Activated B cell treated with CpG ODN at 0.5 μM for 24 hours (primary cell): ENCODE data around the gene AP2M1. TPM values are rescaled to one million over a fixed set of nuclear protein-coding genes. Genes with fewer than 3 reads are reported as not detected.
"Not testable (repeated sequence)": the region's sequence is repeated elsewhere in the genome, so short reads cannot be mapped to it uniquely, and the experiment has no call there.

Source experiments
- ATAC-seq: fragments of 200-7000 bp; cut with Tn5 transposase; one replicate; pipeline ENCODE4 v1.10.0; 2021; ENCODE audit warnings: low read depth, mild to moderate bottlenecking, moderate library complexity
- CTCF ChIA-PET: fragments of 350-600 bp; sonication (Branson Sonifier 250); formaldehyde crosslinking; loops from one replicate; lab custom pipeline; 2021; ENCODE audit warnings: antibody characterized with exemption; lab: Charles Lee
- POLR2A ChIA-PET: fragments of 350-600 bp; sonication (Branson Sonifier 250); formaldehyde crosslinking; loops from one replicate; lab custom pipeline; 2021; ENCODE audit warnings: antibody characterized with exemption; lab: Charles Lee
- DNase-seq: peaks from one replicate; pipeline ENCODE4 v3.0.0; 2022
- H3K27ac Mint-ChIP-seq: one replicate; pipeline ENCODE4 v1.8.0; 2020; ENCODE audit warnings: mixed read lengths
- H3K27me3 Mint-ChIP-seq: one replicate; pipeline ENCODE4 v1.8.0; 2021; ENCODE audit warnings: mixed read lengths
- H3K36me3 Mint-ChIP-seq: one replicate; pipeline ENCODE4 v1.8.0; 2021; ENCODE audit warnings: low read depth, mixed read lengths
- H3K4me1 Mint-ChIP-seq: one replicate; pipeline ENCODE4 v1.8.0; 2021; ENCODE audit warnings: mixed read lengths
- H3K4me3 Mint-ChIP-seq: one replicate; pipeline ENCODE4 v1.8.0; 2020; ENCODE audit warnings: mild to moderate bottlenecking, mixed read lengths
- H3K9me3 Mint-ChIP-seq: one replicate; pipeline ENCODE4 v1.8.0; 2020; ENCODE audit warnings: mixed read lengths
- CTCF ChIP-seq: fragments of 200-600 bp; IDR thresholded peaks from one replicate; pipeline ENCODE4 v1.8.0; 2022; ENCODE audit warnings: antibody characterized with exemption, mild to moderate bottlenecking
- intact Hi-C: fragments of 100-400 bp; cut with micrococcal nuclease; formaldehyde crosslinking; loops from one replicate; pipeline ENCODE4 v1.15.1; 2024
- total RNA-seq: library from RNA; stranded (reverse); gene quantifications from 2 replicates; pipeline ENCODE4 v1.2.3, GENCODE V29; 2022

The AP2M1 gene
- total RNA-seq, 1 donor from 2014 or later: 169 TPM

GRCh38 chr3:184145751-184146270, 28.8 kb upstream of the AP2M1 start:
- POLR2A ChIA-PET: no interaction called here
- Mint-ChIP-seq H3K4me1 (peaks cover 12% of the 10 kb centered on the region), H3K9me3 (no peaks in the 10 kb centered on the region), H3K27me3 (no peaks in the 10 kb centered on the region), H3K36me3 (peaks cover 56% of the 10 kb centered on the region), H3K4me3 (no peak overlapping the region), H3K27ac (no peak overlapping the region)
- CTCF ChIA-PET: interaction anchor here (0.7 to 1.3 kb wide), 4 partner anchors 10 to 142 kb away, joined by 3 to 5 read pairs (median 4); partner anchors contain the start of genes DVL3 and EEF1AKMT4
- no peak for TF ChIP-seq CTCF
- intact Hi-C loops: loop anchor here (1.0 kb wide), 2 partner anchors 104 to 143 kb away; no protein-coding TSS in a partner anchor
- ATAC-seq (no peak), DNase-seq (no peak)

GRCh38 chr3:184148076-184148475, 26.6 kb upstream of the AP2M1 start:
- Mint-ChIP-seq H3K36me3 (peaks cover 34% of the 10 kb centered on the region), H3K27me3 (no peaks in the 10 kb centered on the region), H3K27ac (no peak overlapping the region), H3K9me3 (no peaks in the 10 kb centered on the region), H3K4me3 (no peak overlapping the region), H3K4me1 (peaks cover 12% of the 10 kb centered on the region)
- CTCF ChIA-PET: no interaction called here
- TF ChIP-seq CTCF: no peak
- ATAC-seq: no peak
- intact Hi-C loops: no loop called here
- no peak for DNase-seq
- POLR2A ChIA-PET: no interaction called here

GRCh38 chr3:184149123-184149522, 25.5 kb upstream of the AP2M1 start:
- ATAC-seq: no peak
- POLR2A ChIA-PET: no interaction called here
- Mint-ChIP-seq H3K4me3 (no peak overlapping the region), H3K27me3 (no peaks in the 10 kb centered on the region), H3K36me3 (peaks cover 23% of the 10 kb centered on the region), H3K4me1 (peaks cover 9% of the 10 kb centered on the region), H3K27ac (no peak overlapping the region), H3K9me3 (no peaks in the 10 kb centered on the region)
- no peak for DNase-seq
- CTCF ChIA-PET: no interaction called here
- no peak for TF ChIP-seq CTCF
- intact Hi-C loops: no loop called here

- H3K27ac Mint-ChIP-seq, H3K9me3 Mint-ChIP-seq, H3K27me3 Mint-ChIP-seq, CTCF ChIA-PET, ATAC-seq, DNase-seq, H3K4me3 Mint-ChIP-seq, intact Hi-C loops, H3K4me1 Mint-ChIP-seq: not testable (repeated sequence)
- H3K36me3 Mint-ChIP-seq: peaks cover 17% of the 10 kb centered on the region
- POLR2A ChIA-PET: interaction anchor here (1.2 kb wide), 1 partner anchor 15 kb away, joined by 4 read pairs; the partner anchor contains the start of gene EIF2B5
Observed at GRCh38 chr3:184149770-184150169, 24.9 kb upstream of the AP2M1 start.

GRCh38 chr3:184154885-184155643, 19.6 kb upstream of the AP2M1 start, which contains the start of gene DVL3:
DVL3 (plus strand) TSS chr3:184155377; CDS start chr3:184155636, 259 bp downstream.
- POLR2A ChIA-PET: interaction anchor here (0.7 to 2.1 kb wide), 4 partner anchors 20 to 207 kb away, joined by 4 to 10 read pairs (median 5); partner anchors contain the start of genes ABCF3 and EIF2B5

More at GRCh38 chr3:184154885-184155643, 19.6 kb upstream of the AP2M1 start, which contains the start of gene DVL3:
- peaks cover 5% of the 10 kb centered on the region for H3K36me3 Mint-ChIP-seq
- intact Hi-C loops: loop anchor here (1.0 kb wide), 4 partner anchors 19 to 138 kb away; partner anchors contain the start of genes ABCC5, AP2M1 and EIF2B5
- peak within 1 kb of the TSS; percentile 77 for H3K27ac Mint-ChIP-seq
- peaks cover 25% of the 10 kb centered on the region for H3K4me1 Mint-ChIP-seq
- no peaks in the 10 kb centered on the region for H3K27me3 Mint-ChIP-seq
- peak; percentile 70 for DNase-seq
- peak; percentile 80 for ATAC-seq
- no peaks in the 10 kb centered on the region for H3K9me3 Mint-ChIP-seq
- CTCF ChIA-PET: interaction anchor here (0.9 kb wide), 1 partner anchor 9 kb away, joined by 4 read pairs; no protein-coding TSS in a partner anchor
- TF ChIP-seq CTCF: no peak
- peak within 1 kb of the TSS; percentile 91 for H3K4me3 Mint-ChIP-seq
